ENCODE results near the gene RBSN.

DNA sequence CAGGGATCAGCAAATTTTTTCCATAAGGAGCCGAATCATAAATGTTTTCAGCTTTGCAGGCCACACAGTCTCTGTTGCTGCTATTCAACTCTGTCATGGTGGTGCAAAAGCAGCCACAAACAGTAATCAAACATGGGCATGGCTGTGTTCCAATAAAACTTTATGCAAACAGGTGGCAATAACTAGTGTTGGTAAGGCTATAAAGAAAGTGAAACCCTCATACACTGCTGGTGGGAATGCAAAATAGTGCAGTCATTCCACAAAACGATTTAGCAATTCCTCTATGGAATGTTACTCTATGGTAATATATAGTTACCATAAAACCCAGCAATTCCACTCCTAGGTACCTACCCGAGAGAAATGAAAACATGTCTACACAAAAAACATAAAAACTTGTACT is 19.9 kb downstream of the RBSN start:
- no peak for TF ChIP-seq POLR2A (IDR thresholded peaks at IDR 0.05)
- TF ChIP-seq, protein P1, sequence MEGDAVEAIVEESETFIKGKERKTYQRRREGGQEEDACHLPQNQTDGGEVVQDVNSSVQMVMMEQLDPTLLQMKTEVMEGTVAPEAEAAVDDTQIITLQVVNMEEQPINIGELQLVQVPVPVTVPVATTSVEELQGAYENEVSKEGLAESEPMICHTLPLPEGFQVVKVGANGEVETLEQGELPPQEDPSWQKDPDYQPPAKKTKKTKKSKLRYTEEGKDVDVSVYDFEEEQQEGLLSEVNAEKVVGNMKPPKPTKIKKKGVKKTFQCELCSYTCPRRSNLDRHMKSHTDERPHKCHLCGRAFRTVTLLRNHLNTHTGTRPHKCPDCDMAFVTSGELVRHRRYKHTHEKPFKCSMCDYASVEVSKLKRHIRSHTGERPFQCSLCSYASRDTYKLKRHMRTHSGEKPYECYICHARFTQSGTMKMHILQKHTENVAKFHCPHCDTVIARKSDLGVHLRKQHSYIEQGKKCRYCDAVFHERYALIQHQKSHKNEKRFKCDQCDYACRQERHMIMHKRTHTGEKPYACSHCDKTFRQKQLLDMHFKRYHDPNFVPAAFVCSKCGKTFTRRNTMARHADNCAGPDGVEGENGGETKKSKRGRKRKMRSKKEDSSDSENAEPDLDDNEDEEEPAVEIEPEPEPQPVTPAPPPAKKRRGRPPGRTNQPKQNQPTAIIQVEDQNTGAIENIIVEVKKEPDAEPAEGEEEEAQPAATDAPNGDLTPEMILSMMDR (IDR thresholded peaks at IDR 0.05): no peak
